GM18499 (cell line): Measurements from ENCODE around the gene CFAP97.
"Not testable (repeated sequence)": the region's sequence is repeated elsewhere in the genome, so short reads cannot be mapped to it uniquely, and the experiment has no call there.

ENCODE experiments used
- ATAC-seq: cut with Tn5 transposase; IDR thresholded peaks from one replicate; pipeline ENCODE4 v1.9.1; 2021; ENCODE audit warnings: moderate number of reproducible peaks; ENCODE audit not compliant: insufficient read depth, unreplicated experiment

The CFAP97 gene

DNA sequence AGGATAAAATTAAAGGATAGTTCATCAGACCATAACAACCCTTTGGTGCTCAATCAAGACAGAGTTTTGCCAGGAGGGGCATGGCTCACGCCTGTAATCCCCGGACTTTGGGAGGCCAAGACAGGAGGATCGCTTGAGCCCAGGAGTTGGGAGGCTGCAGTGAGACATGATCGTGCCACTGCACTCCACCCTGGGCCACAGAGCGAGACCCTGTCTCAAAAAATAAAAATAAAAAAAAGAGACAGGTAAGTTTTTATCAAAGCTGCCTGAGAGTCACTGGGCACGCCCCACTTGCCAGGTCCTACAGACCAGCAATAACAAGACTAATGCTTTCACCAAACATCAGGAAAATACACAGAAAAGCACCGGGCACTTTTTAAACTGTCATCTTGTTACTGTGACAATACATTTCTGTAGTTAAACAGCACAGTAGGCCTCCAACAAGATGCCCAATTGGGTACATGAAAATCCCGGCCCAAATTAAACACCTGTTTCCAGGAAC, 765 bp downstream of the CFAP97 start:
- ATAC-seq: no peak

DNA sequence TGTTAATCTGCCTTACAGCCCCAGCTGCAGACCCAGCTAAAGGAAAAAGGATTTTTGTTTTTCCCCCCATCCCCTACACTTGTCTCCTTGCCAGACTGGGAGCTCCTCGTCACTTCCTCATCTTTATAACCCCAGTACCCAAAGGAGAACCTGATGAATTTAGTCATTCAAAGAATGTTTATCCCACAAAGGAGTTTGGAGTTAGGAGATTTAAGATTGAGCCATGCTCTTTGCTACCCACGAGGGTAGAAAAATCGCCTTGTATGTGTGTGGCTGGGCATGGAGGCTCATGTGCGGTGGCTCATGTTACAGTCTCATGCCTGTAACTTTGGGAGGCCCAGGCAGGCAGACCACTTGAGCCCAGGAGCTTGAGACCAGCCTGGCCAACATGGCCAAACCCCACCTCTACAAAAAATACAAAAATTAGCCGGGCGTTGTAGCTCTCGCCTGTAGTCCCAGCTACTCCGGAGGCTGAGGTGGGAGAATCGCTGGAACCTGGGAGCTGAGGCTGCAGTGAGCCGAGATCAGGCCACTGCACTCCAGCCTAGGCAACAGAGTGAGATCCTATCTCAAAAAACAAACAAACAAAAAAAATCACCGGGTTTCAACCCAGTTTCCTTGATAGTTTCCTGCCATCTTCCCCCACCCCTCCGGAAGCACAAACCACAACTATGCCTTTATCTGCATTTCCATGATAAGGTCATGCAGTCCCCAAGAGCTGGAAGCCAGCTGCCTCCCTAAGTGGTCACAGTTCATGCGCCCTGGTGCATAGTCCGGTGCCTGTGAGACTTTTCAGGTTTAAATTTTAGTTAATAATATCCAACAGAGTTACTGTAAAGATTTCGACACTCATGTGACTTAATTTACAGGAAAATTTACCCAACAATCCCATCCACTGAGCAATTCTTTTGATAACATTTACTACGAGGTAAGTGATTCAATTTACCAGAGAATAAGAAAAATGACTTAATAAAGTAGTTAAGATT, 1.5 kb downstream of the CFAP97 start:
- ATAC-seq: no peak

DNA sequence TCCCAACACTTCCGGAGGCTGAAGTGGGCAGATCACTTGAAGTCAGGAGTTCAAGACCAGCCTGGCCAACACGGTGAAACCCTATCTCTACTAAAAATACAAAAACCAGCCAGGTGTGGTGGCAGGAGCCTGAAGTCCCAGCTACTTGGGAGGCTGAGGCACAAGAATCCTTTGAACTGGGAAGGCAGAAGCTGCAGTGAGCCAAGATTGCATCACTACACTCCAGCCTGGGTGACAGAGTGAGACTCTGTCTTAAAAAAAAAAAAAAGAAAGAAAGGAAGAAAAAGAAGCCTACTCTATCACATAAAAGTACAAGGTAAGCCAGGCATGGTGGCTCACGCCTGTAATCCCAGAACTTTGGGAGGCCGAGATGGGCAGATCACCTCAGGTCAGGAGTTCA, 5.6 kb downstream of the CFAP97 start:
- ATAC-seq: not testable (repeated sequence)

- ATAC-seq: no peak
These were observed 7.4 kb downstream of the CFAP97 start for GRCh38 chr4:185196437-185196836.

DNA sequence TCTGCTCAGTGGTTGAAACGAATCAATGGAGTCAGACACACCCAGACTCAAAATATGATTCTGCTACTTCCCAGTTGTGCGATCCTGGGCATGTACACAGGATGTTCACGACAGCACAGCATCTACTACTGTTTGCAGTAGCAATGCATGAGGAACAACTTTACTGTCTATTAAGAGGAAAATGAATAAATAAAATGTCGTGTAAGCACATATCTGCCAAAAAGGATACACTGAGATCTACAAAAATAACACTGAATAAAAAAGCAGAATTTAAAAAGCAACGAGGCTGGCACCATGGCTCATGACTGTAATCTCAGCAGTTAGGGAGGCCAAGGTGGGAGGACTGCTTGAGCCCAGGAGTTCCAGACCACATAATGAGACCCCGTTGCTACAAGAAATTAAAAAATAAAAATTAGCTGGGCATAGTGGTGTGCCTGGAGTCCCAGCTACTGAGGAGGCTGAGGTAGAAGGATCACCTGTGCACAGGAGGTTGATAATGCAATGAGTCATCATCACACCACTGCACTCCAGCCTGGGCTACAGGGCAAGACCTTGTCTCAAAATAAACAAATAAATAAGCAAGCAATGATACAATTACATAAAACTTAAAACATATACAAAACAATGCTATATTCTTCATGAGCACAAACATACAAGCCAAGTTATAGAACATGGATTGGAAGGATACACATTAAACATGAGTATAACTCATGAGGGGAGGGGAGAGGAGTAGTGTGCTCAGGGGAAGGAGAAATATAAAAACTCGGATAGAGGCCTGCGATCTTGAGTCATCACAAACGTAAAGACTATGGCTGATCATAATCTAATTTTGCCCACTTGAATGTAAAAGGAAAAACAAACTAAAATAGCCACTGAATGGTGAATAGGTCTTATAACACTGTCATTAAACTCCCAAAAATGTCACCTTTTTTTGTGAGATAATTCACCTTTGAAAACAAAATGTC, 8.6 kb downstream of the CFAP97 start:
- ATAC-seq: no peak

DNA sequence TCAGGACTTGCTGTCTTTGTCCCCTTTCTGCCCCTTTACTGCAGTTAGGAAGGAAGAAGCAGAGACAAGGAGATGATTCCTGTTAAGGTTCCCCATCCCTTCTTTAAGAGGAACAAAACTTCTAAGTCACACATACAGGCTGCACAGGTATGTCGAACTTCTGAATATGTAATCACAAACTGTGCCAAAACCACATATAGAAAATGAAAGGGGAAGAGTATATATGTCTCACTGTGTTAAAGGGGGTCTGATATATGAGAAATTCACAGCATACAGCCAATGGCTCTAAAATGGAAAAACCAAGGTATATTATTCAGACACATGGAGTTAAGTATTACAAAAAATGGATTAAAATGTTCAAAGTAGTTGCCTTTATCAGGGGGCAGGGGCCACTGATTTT, 11.7 kb downstream of the CFAP97 start:
- ATAC-seq: peak; percentile 70

DNA sequence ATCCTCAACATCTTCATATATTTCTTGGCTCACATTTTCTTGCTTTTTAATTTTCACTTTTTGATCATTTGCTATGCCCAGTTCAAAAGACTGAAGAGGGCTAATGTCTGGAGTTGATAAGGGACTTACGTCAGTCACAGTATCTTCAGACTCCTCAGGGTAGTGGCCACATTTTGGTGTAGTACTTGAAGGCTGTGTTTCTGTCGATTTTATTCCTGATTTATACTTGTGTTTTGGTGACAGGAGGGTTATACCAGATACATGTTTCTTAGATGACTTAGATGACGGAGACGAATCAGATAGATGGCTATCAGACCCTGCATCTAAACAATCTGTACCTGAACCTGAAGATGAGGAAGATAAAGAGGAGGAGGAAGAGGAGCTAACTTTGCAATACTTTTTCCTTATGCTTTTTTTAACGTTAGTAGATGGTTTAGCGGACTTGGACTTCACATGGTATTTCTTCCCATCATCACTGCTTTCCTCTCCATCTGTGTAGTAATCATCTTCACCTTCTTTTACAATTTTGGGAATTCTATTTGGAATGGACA, 13.4 kb downstream of the CFAP97 start:
- ATAC-seq: no peak

DNA sequence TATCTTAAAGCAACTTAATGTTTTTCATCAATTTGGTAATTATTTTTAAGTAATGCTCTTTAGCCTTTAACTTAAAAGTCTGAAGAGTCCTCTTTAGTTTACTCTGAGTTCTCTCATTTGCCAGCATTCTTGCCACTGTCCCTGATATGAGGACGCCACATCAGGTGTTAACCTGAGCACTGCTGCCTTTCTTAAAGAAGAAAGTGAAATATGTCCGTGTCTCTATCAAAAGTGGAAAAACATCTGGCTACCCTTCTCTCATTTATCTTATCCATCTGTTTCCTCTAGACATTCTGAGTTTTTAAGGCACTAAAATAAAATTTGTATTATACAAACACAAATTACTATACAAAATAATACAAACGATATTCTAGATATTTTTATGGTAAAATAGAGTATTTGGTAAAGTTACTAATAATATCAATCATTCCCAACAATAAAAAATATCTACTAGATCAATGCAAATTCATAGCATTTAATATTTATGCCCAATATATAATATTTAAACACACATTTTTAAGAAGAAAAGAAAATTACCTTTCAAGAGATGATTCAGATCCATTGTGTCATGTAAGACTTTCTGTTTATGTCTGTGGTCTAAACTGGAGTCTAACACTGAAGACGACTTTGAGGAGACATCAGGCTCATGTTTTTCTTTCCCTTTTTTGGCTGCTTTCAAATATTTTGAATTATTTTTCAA, 14.0 kb downstream of the CFAP97 start:
- no peak for ATAC-seq

DNA sequence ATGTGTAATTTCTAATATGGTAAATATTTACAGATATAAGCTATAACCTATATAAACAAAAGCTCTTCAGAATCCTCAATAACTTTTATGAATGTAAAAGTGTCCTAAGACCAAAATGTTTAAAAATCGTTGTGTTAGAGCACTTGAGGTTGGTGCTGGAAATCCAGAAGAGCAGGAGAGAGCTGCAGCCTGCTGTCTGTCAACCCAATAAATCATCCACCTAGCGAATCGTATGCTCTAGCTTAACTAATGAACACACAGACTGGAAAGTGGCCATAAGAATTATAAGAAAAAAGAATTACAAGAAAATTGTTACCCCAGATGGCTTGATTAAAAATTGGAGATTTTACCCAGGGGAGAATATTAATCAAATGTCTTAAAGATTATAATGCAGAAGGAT, 17.0 kb downstream of the CFAP97 start:
- ATAC-seq: no peak

DNA sequence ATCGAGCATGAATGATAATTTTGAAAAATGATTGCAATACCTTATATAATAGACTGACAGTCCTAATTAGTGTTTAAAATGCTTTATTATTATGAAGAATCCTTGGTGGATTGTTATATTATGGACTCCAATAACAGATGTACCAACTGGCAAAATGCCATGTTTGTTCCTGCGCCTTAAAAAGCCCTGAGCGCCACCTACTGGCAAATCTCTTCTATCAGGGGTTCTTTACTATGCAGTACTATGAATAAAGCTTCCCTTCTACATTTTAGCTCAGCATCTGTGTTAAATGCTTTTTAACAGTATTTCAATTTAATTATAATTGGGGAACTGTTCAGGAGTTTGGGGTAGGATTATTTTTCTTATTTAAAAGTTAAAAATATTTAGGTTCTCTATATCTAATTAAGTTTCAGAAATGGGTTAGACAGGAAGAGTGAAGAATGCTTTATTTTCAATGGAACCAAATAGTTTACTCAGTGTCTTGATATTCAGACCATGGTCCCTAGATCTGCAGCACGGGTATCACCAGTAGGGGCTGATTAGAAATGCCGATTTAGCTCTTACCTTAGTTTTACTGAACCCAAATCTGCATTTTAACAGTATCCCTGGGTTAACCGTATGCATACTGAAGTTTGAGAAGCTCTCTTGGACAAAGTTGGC, 20.0 kb downstream of the CFAP97 start:
- ATAC-seq: no peak

- no peak for ATAC-seq
These were observed 21.6 kb downstream of the CFAP97 start for GRCh38 chr4:185182239-185182638.

- no peak for ATAC-seq
These were observed 24.3 kb downstream of the CFAP97 start for GRCh38 chr4:185179488-185179887.

GRCh38 chr4:185171373-185172071, 32.3 kb downstream of the CFAP97 start:
- ATAC-seq: peak; percentile 83

DNA sequence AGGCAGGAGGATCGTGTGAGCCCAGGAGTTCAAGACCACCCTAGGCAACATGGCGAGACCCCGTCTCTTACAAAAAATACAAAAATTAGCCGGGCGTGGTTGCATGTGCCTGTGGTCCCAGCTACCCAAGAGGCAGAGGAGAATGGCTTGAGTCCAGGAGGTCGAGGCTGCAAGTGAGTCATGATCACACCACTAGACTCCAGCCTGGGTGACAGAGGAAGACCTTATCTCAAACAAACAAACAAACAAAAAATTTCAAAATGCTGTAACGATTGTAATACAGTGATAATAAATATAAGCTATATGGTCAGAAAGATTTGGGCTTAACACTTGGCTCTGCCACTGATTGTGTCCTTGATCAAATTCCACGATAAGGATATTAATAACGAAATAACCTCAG, 36.6 kb downstream of the CFAP97 start:
- no peak for ATAC-seq

GRCh38 chr4:185165605-185166063, 38.2 kb downstream of the CFAP97 start:
- peak; percentile 94 for ATAC-seq

- ATAC-seq: no peak
These were observed 52.5 kb downstream of the CFAP97 start for GRCh38 chr4:185151296-185151695.

GRCh38 chr4:185149392-185149791, 54.4 kb downstream of the CFAP97 start:
- no peak for ATAC-seq

GRCh38 chr4:185145572-185145971, 58.2 kb downstream of the CFAP97 start:
- no peak for ATAC-seq
